H1 (cell line): ENCODE measurements around the gene MSH5. TPM values are rescaled to one million over a fixed set of nuclear protein-coding genes. Genes with fewer than 3 reads are reported as not detected.

Experiments used
- EP300 ChIP-seq, 2 experiments: IDR thresholded peaks; 1 replicate in 1 of 2; 2 replicates in 1 of 2; pipeline ENCODE4 v1.6.1; 2011 to 2012; ENCODE audit warnings: low read depth in 2 of 2, low read length in 2 of 2, mild to moderate bottlenecking in 2 of 2, borderline replicate concordance in 1 of 2, inconsistent platforms in 1 of 2, moderate library complexity in 1 of 2
- HDAC2 ChIP-seq, 2 experiments: fragments of 300-600 bp in 1 of 2; sonication (generic) in 1 of 2; IDR thresholded peaks; 2 replicates each; pipeline ENCODE4 v1.6.1; 2011 to 2012; ENCODE audit warnings: low read depth in 2 of 2, low read length in 2 of 2, mild to moderate bottlenecking in 2 of 2, moderate library complexity in 2 of 2, borderline replicate concordance in 1 of 2, inconsistent platforms in 1 of 2
- TBP ChIP-seq: IDR thresholded peaks from 2 replicates; pipeline ENCODE4 v1.6.1; 2011; ENCODE audit warnings: low read depth, low read length, improper control_type of control experiment
- polyA plus RNA-seq, 7 experiments: library from polyadenylated mRNA; depleted of rRNA in 3 of 7; stranded (reverse) in 5 of 7; unstranded in 2 of 7; fragments of >200 nt in 5 of 7; fragments of 200-250 nt in 2 of 7; gene quantifications; 1 replicate in 5 of 7; 2 replicates in 1 of 7; 4 replicates in 1 of 7; pipeline versions ENCODE4 v1.2.1 to v1.2.3, GENCODE V29; 2011 to 2013; ENCODE audit warnings: missing spikeins in 2 of 7, mixed read lengths in 2 of 7
- total RNA-seq: library from RNA; stranded (reverse); fragmentation: NEBNext Ultra II Directional; extraction: Animal tissue kit (Norgen Biotek cat#: 25700); gene quantifications from 2 replicates; pipeline ENCODE4 v1.2.1, GENCODE V29; 2021

The MSH5 gene
- total and polyA plus RNA-seq, 2 of the 8 experiments (the other 6 are each of a cell fraction or from before 2014, with no cell fraction given) = 25.3 to 26.5 TPM

- TF ChIP-seq HDAC2 (IDR thresholded peaks at IDR 0.05; ENCODE audit: borderline replicate concordance in 1 of 2, low read depth in 2 of 2, low read length in 2 of 2) (peak; percentile 61 to 77; a peak in 3 of 4 replicates), TBP (no peak; the same call in 1 of the 2 replicates), EP300 (IDR thresholded peaks at IDR 0.05; ENCODE audit: borderline replicate concordance in 1 of 2, low read depth in 2 of 2, low read length in 2 of 2) (peak in 1 of 2 experiments; percentile 47; a peak in 1 of 3 replicates)
These were observed 4.9 kb upstream of the MSH5 start (continued) for GRCh38 chr6:31734821-31735406.
